DOHH2 (cell line): ENCODE results near the gene P3H1.

Source experiments
- H3F3A ChIP-seq: fragments of 200-600 bp; sonication (generic), shearing (Covaris generic); 2 replicates; pipeline ENCODE4 v1.6.0; 2016; ENCODE audit warnings: antibody characterized with exemption, mild to moderate bottlenecking; ENCODE audit not compliant: control insufficient read depth, insufficient read depth
- H3K27ac ChIP-seq: fragments of 200-600 bp; sonication (generic); 2 replicates; pipeline ENCODE4 v1.5.1; 2014; ENCODE audit warnings: low read depth, mild to moderate bottlenecking, low read length, moderate library complexity
- H3K27me3 ChIP-seq: fragments of 200-600 bp; sonication (generic); 2 replicates; pipeline ENCODE4 v1.6.1; 2014; ENCODE audit warnings: mild to moderate bottlenecking, low read length, mixed read lengths; ENCODE audit not compliant: control insufficient read depth
- H3K36me3 ChIP-seq: fragments of 200-600 bp; sonication (generic); 2 replicates; pipeline ENCODE4 v1.6.1; 2014; ENCODE audit warnings: mild to moderate bottlenecking, low read length, moderate library complexity, mixed read lengths; ENCODE audit not compliant: control insufficient read depth
- H3K4me1 ChIP-seq: fragments of 200-600 bp; sonication (generic); 2 replicates; pipeline ENCODE4 v1.6.1; 2014; ENCODE audit warnings: mild to moderate bottlenecking, low read length, mixed read lengths; ENCODE audit not compliant: control insufficient read depth
- H3K4me2 ChIP-seq: fragments of 200-600 bp; sonication (generic); 2 replicates; pipeline ENCODE4 v1.6.0; 2014; ENCODE audit warnings: mild to moderate bottlenecking, low read length, moderate library complexity
- H3K4me3 ChIP-seq: fragments of 200-600 bp; sonication (generic); 2 replicates; pipeline ENCODE4 v1.5.1; 2014; ENCODE audit warnings: mild to moderate bottlenecking, low read length, mixed read lengths
- H3K79me2 ChIP-seq: fragments of 200-600 bp; sonication (generic); 2 replicates; pipeline ENCODE4 v1.6.1; 2014; ENCODE audit warnings: mild to moderate bottlenecking, low read length, mixed read lengths; ENCODE audit not compliant: control insufficient read depth
- H3K9me2 ChIP-seq: fragments of 200-600 bp; sonication (generic); replicated peaks from 2 replicates; pipeline ENCODE4 v1.6.1; 2014; ENCODE audit warnings: mild to moderate bottlenecking, low read length, mixed read lengths; ENCODE audit not compliant: control insufficient read depth
- H3K9me3 ChIP-seq: fragments of 200-600 bp; sonication (generic); 2 replicates; pipeline ENCODE4 v1.6.1; 2014; ENCODE audit warnings: antibody characterized with exemption, low read length, mixed read lengths; ENCODE audit not compliant: control insufficient read depth, insufficient read depth
- H4K20me1 ChIP-seq: fragments of 200-600 bp; sonication (generic); 2 replicates; pipeline ENCODE4 v1.6.0; 2014; ENCODE audit warnings: low read depth, mild to moderate bottlenecking, antibody characterized with exemption, low read length, moderate library complexity; ENCODE audit not compliant: control insufficient read depth, insufficient read depth
- EZH2phosphoT487 ChIP-seq: fragments of 200-600 bp; sonication (generic); IDR thresholded peaks from 2 replicates; pipeline ENCODE4 v1.6.1; 2017; ENCODE audit warnings: borderline replicate concordance, mild to moderate bottlenecking, antibody characterized with exemption, low read length, moderate library complexity, mixed read lengths
- TF ChIP-seq, protein P1 (sequence below): fragments of 200-600 bp; sonication (generic); IDR thresholded peaks from one replicate; pipeline ENCODE4 v1.5.1; 2014; ENCODE audit warnings: antibody characterized with exemption, mild to moderate bottlenecking, low read depth, low read length; ENCODE audit not compliant: poor library complexity, severe bottlenecking

Gene P3H1

DNA sequence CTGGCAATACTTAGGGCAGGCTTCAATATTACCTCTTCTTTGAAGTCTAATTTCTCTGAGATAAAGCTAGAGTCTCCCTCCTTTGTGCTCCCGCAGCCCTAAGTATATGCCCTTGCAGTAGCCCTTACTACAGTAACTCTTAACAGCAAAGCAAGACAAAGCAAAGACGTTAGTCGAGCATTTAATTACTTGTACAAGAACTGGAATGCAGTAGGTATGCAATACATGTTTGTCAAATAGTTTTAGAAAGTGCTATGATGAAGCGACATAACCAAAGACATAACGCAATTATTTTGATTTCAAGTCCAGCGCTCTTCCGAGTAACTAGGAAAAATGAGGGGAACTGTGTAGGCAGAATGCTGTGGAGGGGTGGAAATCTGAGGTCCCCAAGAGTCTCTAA, 1.6 kb downstream of the P3H1 start:
- Histone ChIP-seq H3K79me2 (peaks cover 70% of the 10 kb centered on the region), H3K4me2 (peak overlapping the region; percentile 90), H3K4me1 (peaks cover 29% of the 10 kb centered on the region), H3F3A (peaks cover 2% of the 10 kb centered on the region; the same call in 1 of the 2 replicates), H3K36me3 (peaks cover 25% of the 10 kb centered on the region), H3K9me3 (no peaks in the 10 kb centered on the region), H3K9me2 (no peaks in the 10 kb centered on the region), H4K20me1 (peaks cover 12% of the 10 kb centered on the region; the same call in 1 of the 2 replicates), H3K4me3 (peak overlapping the region; percentile 90), H3K27ac (no peak overlapping the region), H3K27me3 (no peaks in the 10 kb centered on the region)
- TF ChIP-seq EZH2phosphoT487 = no peak
- TF ChIP-seq, protein P1, sequence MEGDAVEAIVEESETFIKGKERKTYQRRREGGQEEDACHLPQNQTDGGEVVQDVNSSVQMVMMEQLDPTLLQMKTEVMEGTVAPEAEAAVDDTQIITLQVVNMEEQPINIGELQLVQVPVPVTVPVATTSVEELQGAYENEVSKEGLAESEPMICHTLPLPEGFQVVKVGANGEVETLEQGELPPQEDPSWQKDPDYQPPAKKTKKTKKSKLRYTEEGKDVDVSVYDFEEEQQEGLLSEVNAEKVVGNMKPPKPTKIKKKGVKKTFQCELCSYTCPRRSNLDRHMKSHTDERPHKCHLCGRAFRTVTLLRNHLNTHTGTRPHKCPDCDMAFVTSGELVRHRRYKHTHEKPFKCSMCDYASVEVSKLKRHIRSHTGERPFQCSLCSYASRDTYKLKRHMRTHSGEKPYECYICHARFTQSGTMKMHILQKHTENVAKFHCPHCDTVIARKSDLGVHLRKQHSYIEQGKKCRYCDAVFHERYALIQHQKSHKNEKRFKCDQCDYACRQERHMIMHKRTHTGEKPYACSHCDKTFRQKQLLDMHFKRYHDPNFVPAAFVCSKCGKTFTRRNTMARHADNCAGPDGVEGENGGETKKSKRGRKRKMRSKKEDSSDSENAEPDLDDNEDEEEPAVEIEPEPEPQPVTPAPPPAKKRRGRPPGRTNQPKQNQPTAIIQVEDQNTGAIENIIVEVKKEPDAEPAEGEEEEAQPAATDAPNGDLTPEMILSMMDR = no peak

DNA sequence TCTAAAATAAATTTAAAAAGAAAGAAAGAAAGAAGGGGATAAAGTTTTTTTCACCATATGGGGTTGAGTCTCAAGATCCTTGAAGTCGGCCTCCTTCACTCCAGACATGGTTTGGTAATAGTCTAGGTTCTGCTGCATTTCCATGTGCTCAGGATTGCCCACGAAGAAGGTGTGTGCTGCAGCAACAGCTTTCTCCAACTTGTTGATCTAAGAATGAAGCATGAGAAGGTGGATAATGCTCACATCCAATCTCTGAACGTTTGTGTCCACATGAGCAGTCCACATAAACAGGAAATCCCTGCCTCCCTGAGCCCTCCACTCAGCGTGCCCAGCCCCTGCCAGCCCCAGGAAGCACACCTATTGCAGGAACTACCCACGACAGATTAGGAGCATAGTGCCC, 4.6 kb downstream of the P3H1 start:
- H3K27me3 ChIP-seq = no peaks in the 10 kb centered on the region
- TF ChIP-seq, protein P1 = no peak
- no peak for TF ChIP-seq EZH2phosphoT487
- H3K27ac ChIP-seq = no peak overlapping the region
- no peak overlapping the region for H3K4me2 ChIP-seq
- H4K20me1 ChIP-seq = peaks cover 12% of the 10 kb centered on the region; the same call in 1 of the 2 replicates
- H3K79me2 ChIP-seq = peaks cover 41% of the 10 kb centered on the region
- peaks cover 37% of the 10 kb centered on the region for H3K36me3 ChIP-seq
- peaks cover 25% of the 10 kb centered on the region for H3K4me1 ChIP-seq
- no peak overlapping the region for H3K4me3 ChIP-seq
- H3F3A ChIP-seq = peaks cover 2% of the 10 kb centered on the region; the same call in 1 of the 2 replicates
- H3K9me2 ChIP-seq = no peaks in the 10 kb centered on the region
- H3K9me3 ChIP-seq = no peaks in the 10 kb centered on the region

DNA sequence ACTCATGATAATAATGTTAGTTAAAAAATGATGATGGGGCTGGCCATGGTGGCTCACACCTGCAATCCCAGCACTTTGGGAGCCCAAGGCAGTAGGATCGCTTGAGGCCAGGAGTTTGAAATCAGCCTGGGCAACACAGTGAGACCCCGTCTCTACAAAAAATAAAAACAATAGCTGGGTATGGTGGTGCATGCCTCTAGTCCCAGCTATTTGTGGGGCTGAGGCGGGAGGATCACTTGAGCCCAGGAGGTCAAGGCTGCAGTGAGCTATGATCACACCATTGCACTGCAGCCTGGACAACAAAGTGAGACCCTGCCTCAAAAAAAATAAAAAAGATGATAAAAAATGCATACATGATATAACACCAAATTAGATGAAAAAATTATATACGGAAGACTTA, 5.3 kb downstream of the P3H1 start:
- H3K79me2 ChIP-seq = peaks cover 37% of the 10 kb centered on the region
- peaks cover 2% of the 10 kb centered on the region; the same call in 1 of the 2 replicates for H3F3A ChIP-seq
- no peak for TF ChIP-seq EZH2phosphoT487
- TF ChIP-seq, protein P1 = no peak
- no peak overlapping the region for H3K4me2 ChIP-seq
- no peaks in the 10 kb centered on the region for H3K9me2 ChIP-seq
- H3K27me3 ChIP-seq = no peaks in the 10 kb centered on the region
- no peak overlapping the region for H3K27ac ChIP-seq
- H4K20me1 ChIP-seq = peaks cover 12% of the 10 kb centered on the region; the same call in 1 of the 2 replicates
- H3K9me3 ChIP-seq = no peaks in the 10 kb centered on the region
- no peak overlapping the region for H3K4me3 ChIP-seq
- H3K36me3 ChIP-seq = peaks cover 42% of the 10 kb centered on the region
- peaks cover 25% of the 10 kb centered on the region for H3K4me1 ChIP-seq
